Measurements from ENCODE around the gene DSCAM.

DSCAM gene

DNA sequence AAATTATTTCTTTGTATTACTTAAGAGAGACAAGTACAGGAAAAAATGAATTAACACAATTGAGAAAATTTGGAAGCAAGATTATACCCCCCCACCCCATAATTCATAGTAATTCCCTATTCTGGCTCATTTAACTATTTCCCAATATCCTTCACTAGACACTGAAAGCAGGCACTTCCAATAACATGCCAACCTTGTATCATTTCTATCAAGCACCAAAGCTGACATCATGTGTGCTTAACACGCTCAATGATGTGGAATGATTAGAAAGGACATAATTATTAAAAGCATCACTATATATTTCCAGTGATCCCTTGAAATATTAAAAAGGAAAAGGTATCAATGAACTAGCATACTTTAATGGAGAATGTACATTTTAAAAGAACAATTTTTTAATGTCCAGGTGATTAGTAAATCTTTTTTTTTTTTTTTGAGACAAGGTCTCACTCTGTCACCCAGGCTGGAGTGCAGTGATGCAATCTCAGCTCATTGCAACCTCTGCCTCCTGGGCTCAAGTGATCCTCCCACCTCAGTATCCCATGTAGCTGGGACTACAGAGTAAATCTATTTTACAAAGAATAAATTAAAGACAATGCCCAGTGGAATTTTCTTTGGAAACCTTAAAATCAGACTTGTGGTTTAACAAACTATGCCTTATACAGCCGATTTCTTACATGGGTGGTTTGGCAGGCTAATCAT is 443.9 kb downstream of the DSCAM start:
- Mint-ChIP-seq H3K27me3 (ENCODE audit: low read depth) (no peaks in the 10 kb centered on the region), H3K36me3 (ENCODE audit: low read depth) (no peaks in the 10 kb centered on the region), H3K9me3 (peaks cover 3% of the 10 kb centered on the region), H3K4me1 (ENCODE audit: low read depth) (no peaks in the 10 kb centered on the region), H3K27ac (no peak overlapping the region), H3K4me3 (no peak overlapping the region)
- DNase-seq (ENCODE audit: low spot score): no peak

DNA sequence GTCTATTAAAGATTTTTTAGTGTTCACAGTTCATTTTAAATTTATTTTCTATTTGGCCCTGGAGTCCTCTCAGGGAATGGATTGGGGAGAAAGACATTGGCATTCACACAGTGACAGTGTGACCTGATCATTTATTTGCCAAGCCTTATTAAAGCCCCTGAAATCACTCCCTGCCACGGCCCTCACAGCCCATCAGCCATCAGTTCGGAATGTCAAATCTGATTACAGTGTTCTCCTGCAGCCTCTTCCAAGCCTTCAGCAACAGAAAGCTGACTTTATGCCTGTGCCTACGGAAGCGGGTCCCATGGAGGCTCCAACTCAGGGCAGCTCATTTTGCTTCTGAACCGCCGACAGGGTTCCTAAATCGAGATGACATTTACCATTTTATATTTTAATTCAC is 451.2 kb downstream of the DSCAM start:
- Mint-ChIP-seq H3K27me3 (ENCODE audit: low read depth) (no peaks in the 10 kb centered on the region), H3K4me3 (no peak overlapping the region), H3K4me1 (ENCODE audit: low read depth) (no peaks in the 10 kb centered on the region), H3K36me3 (ENCODE audit: low read depth) (no peaks in the 10 kb centered on the region), H3K27ac (no peak overlapping the region), H3K9me3 (peaks cover 15% of the 10 kb centered on the region)
- no peak for DNase-seq (ENCODE audit: low spot score)

DNA sequence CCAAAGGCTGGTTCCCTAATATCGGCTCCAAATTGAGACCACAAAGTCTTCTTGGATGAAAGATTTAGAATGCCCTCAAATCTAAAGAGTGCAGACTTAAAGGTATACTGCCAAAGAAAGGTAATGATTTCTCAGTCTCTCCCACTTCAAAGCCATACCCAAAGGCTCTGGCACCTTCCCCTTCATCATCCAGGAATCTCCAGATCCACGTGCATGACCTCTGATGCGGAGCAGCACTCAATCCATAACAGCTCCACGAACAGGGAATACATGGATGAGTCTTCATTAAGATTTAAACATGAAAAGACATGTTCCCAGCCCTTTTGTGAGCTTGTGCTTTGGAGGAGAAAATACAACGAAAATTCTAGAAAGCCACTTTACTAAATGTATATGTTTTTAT is 453.9 kb downstream of the DSCAM start:
- Mint-ChIP-seq H3K27ac (no peak overlapping the region), H3K4me1 (ENCODE audit: low read depth) (no peaks in the 10 kb centered on the region), H3K4me3 (no peak overlapping the region), H3K9me3 (peaks cover 15% of the 10 kb centered on the region), H3K36me3 (ENCODE audit: low read depth) (no peaks in the 10 kb centered on the region), H3K27me3 (ENCODE audit: low read depth) (no peaks in the 10 kb centered on the region)
- no peak for DNase-seq (ENCODE audit: low spot score)

DNA sequence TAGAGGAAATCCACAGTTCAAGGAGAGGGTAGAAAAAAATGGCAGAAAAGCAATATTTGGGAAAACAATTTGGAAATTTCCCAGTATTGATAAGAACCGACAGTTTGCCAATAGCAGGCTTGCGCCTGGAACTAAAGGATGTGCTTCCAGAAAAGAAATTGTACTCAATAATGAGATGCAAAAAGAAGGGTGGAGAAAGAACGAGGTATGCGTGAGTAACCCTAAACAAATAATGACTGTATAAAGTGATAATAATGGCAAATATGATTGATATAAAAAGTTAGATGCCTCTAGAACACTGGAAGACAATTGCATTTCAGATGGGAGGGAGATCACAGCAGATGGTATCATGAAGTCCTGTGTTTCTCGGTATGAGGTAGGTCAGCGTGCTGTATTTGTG is 458.9 kb downstream of the DSCAM start:
- Mint-ChIP-seq H3K4me3 (no peak overlapping the region), H3K4me1 (ENCODE audit: low read depth) (no peaks in the 10 kb centered on the region), H3K9me3 (peaks cover 8% of the 10 kb centered on the region), H3K27me3 (ENCODE audit: low read depth) (no peaks in the 10 kb centered on the region), H3K36me3 (ENCODE audit: low read depth) (no peaks in the 10 kb centered on the region), H3K27ac (no peak overlapping the region)
- no peak for DNase-seq (ENCODE audit: low spot score)

DNA sequence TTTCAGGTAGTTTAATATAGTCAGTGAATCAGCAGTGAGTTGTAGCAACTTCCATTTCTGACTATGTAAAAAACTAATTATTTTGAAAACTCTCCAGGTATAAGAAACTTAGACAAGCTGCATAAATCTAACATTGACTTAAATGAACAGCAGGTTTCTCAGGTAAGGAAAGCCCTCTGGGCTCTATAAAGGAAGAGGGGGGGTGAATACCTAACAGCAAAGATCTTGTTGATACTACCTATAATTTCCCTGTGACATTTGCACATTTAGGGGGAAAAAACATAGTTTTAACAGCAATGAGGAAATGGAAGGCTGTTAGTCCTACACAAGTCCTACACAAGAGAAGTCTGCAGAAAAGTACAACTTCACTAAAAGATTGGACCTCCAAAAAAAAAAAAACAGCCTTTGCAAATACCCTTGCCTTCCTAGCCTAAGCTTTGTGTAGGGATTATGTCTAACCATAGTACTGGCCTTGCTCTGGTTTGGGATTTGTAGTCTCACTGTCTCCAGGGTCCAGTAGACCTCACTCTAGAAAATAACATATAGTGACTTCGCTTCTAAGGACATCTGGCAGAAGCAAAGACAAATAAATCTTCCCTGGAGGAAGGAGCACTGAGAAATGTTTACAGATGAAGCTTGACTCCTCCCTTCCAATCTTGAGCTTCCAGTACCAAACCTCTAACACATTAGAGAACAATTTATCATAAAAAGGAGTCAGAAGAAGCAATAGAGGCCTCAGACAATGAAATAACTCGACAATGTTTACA is 459.8 kb downstream of the DSCAM start:
- no peak overlapping the region for H3K4me3 Mint-ChIP-seq
- no peaks in the 10 kb centered on the region for H3K27me3 Mint-ChIP-seq (ENCODE audit: low read depth)
- no peak overlapping the region for H3K27ac Mint-ChIP-seq
- DNase-seq (ENCODE audit: low spot score): no peak
- H3K36me3 Mint-ChIP-seq (ENCODE audit: low read depth): no peaks in the 10 kb centered on the region
- peaks cover 12% of the 10 kb centered on the region for H3K9me3 Mint-ChIP-seq
- H3K4me1 Mint-ChIP-seq (ENCODE audit: low read depth): no peaks in the 10 kb centered on the region

DNA sequence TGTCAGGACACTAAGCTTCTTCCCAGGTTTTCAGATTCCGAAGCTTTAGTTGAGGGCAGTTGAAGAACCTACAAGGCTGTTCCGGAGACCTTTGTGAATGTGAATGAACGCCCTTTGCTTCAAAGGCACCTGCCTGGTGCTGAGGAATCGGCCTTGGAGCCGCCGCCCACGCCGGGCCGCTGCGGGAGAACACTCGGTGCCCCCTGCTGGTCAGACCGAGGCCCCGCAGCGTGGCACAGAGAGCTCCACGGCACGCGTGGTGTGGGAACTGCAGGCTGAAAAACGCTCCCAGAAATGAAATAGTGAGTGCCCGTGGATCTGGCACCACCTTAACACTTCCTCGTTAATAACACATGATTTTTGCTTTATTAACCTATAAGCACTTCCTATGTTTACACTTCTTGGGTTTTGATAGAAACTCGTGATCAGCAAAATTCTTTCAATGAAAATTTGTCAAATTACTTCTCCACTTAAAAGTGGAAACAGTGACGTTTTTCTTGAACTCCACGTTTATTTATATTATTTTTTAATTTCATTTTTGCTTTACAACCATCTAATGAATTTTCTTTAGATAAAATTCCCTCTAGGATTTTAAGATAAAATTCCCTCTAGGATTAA is 460.6 kb downstream of the DSCAM start:
- peak; percentile 32 for DNase-seq (ENCODE audit: low spot score)
- Mint-ChIP-seq H3K36me3 (ENCODE audit: low read depth) (no peaks in the 10 kb centered on the region), H3K27ac (no peak overlapping the region), H3K4me1 (ENCODE audit: low read depth) (no peaks in the 10 kb centered on the region), H3K4me3 (no peak overlapping the region), H3K27me3 (ENCODE audit: low read depth) (no peaks in the 10 kb centered on the region), H3K9me3 (peaks cover 12% of the 10 kb centered on the region)

DNA sequence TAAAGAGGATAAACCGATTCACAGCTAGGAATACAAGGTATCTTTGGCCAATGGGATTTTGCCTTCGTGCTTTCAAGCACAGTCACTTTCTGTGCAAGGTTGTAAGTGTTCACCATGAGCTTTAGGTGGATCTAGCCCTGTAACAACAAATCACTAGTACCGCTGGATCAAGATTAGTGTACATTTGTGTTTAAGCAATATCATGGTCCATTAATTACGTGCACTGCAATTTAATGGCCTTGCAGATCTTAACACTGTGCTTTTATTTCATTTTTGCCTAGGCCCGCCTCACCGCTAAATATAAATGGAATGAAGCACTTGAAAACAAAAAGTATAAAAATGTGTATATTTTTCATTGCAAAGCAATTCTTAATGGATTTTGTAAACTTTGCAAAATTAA is 461.1 kb downstream of the DSCAM start:
- DNase-seq (ENCODE audit: low spot score): no peak
- Mint-ChIP-seq H3K4me3 (no peak overlapping the region), H3K27ac (no peak overlapping the region), H3K9me3 (peaks cover 12% of the 10 kb centered on the region), H3K27me3 (ENCODE audit: low read depth) (no peaks in the 10 kb centered on the region), H3K4me1 (ENCODE audit: low read depth) (no peaks in the 10 kb centered on the region), H3K36me3 (ENCODE audit: low read depth) (no peaks in the 10 kb centered on the region)

DNA sequence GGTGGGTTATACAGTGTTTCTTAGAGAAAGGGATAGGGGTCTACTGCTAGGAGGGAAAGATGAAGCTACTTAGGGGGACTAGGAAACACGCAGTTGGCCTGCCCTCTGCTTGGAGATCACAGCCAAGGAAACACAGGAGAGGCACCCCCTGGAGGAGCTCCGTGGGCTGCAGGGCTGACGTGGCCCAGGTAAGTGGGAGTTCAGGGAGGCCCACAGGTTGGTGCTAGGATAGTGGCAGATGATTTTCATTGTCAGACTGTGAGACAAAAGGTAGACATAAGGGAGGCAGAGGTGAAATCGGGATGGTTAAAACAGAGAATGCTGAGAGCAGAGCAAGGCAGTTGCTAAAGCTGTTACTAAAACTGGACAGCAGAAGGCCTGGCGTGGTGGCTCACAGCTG is 463.0 kb downstream of the DSCAM start:
- no peak overlapping the region for H3K4me3 Mint-ChIP-seq
- peaks cover 15% of the 10 kb centered on the region for H3K9me3 Mint-ChIP-seq
- no peaks in the 10 kb centered on the region for H3K36me3 Mint-ChIP-seq (ENCODE audit: low read depth)

DNA sequence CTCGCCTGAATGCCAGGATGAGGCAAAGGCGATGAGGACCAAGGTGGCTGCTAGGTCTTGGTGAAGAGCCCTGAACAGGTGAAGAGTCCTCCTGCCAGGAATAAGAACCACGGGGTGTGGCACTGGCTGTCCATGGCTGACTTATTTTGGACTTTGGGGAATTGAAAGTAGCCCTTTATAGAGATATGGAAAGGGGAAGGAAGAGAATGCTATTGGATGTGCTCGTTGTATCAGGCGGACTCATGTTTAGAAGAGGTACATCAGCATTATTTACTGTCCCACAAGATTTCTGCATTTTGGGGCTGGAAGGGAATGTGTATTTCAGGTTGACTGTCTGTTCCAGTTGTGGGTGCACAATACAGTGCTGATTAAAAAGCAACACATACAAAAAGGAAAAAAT is 465.8 kb downstream of the DSCAM start:
- peaks cover 15% of the 10 kb centered on the region for H3K9me3 Mint-ChIP-seq
- no peaks in the 10 kb centered on the region for H3K27me3 Mint-ChIP-seq (ENCODE audit: low read depth)
- H3K36me3 Mint-ChIP-seq (ENCODE audit: low read depth): no peaks in the 10 kb centered on the region
- DNase-seq (ENCODE audit: low spot score): no peak
- H3K4me1 Mint-ChIP-seq (ENCODE audit: low read depth): no peaks in the 10 kb centered on the region
- H3K27ac Mint-ChIP-seq: no peak overlapping the region
- H3K4me3 Mint-ChIP-seq: no peak overlapping the region

More for the DNA sequence above, 463.0 kb downstream of the DSCAM start:
- no peak for DNase-seq (ENCODE audit: low spot score)
- Mint-ChIP-seq H3K4me1 (ENCODE audit: low read depth) (no peaks in the 10 kb centered on the region), H3K27me3 (ENCODE audit: low read depth) (no peaks in the 10 kb centered on the region), H3K27ac (no peak overlapping the region)

DNA sequence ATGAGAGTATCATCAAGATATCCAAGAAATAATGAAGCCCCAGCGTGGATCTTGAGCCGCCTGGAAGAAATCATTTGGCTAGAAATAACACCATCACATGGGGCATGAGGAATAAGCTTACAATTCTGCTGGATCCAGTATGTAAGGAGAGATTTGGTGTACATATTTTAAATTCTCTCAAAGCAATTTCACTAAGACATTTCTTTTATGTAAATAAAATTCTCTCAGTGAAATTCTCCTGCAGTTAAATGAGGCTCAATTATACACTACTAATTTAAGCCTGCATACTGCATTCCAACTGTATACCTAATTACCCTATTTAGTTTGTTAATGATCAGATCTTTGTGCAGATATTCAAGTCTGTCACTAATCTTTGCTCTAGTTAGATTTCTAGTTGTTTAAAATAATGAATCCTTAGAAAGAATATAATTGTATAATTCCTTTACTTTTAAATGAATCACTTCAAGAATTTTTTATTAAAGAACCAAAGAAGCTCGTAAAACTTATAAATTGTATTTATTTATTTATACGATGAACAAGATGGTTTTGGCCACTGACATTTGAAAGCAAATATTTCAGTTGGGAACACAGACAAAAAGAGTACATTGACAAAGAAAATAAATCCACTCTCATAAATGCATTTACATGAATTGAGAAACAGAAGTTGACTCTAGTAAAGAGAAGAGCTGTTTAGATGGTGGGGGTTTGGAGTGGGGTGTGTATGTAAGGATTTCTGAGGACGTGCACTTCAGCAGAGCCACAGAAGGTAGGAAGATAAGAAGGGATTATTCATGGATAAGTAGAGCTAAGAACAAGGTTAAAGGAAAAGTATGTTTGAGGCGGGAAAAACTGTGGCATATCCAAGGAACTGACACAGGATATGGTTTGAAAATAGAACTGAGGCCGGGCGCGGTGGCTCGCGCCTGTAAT is 466.8 kb downstream of the DSCAM start:
- H3K4me3 Mint-ChIP-seq: no peak overlapping the region
- no peak for DNase-seq (ENCODE audit: low spot score)
- H3K9me3 Mint-ChIP-seq: peaks cover 15% of the 10 kb centered on the region
- H3K27ac Mint-ChIP-seq: no peak overlapping the region
- H3K27me3 Mint-ChIP-seq (ENCODE audit: low read depth): no peaks in the 10 kb centered on the region
- H3K36me3 Mint-ChIP-seq (ENCODE audit: low read depth): no peaks in the 10 kb centered on the region
- no peaks in the 10 kb centered on the region for H3K4me1 Mint-ChIP-seq (ENCODE audit: low read depth)

DNA sequence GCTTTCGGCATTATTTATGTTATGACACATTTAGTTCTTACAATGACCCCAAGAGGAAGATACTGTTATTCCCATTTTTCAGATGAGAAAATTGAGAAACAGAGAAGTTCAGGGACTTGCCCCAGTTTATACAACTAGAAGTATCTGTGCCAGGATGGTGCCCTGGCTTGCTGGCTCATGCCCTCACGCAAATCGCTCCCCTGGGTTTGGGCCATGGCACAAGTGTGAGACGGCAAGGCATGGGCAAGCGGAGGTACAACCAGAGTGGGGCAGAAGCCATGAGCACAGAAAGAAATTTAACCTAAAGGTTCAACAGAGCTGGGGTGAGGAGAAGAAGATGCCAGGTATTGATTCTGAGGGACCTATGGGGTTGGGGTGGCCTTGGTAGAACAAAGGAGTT is 469.8 kb downstream of the DSCAM start:
- no peak for DNase-seq (ENCODE audit: low spot score)
- Mint-ChIP-seq H3K9me3 (peaks cover 10% of the 10 kb centered on the region), H3K27ac (no peak overlapping the region), H3K27me3 (ENCODE audit: low read depth) (no peaks in the 10 kb centered on the region), H3K36me3 (ENCODE audit: low read depth) (no peaks in the 10 kb centered on the region), H3K4me1 (ENCODE audit: low read depth) (no peaks in the 10 kb centered on the region), H3K4me3 (no peak overlapping the region)

DNA sequence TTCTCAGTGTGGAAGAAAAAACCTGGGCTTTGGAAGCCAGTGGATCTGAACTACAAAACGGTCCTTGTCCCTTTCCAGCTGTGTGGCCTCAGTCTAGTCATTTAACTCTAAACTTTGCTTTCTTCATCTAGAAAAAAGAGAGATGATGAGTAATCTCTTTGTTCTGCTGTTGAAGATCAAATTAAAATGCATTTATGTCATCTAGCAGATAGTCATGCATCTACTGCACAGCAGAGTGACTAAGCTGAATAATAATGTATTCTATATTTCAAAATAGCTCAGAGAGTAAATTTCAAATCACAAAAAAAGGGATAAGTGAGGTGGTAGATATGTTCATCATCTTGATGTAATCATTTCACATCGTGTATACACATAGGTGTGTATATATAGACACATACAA is 473.2 kb downstream of the DSCAM start:
- Mint-ChIP-seq H3K4me1 (ENCODE audit: low read depth) (no peaks in the 10 kb centered on the region), H3K27me3 (ENCODE audit: low read depth) (no peaks in the 10 kb centered on the region), H3K27ac (no peak overlapping the region), H3K4me3 (no peak overlapping the region), H3K9me3 (no peaks in the 10 kb centered on the region), H3K36me3 (ENCODE audit: low read depth) (no peaks in the 10 kb centered on the region)
- DNase-seq (ENCODE audit: low spot score): no peak

DNA sequence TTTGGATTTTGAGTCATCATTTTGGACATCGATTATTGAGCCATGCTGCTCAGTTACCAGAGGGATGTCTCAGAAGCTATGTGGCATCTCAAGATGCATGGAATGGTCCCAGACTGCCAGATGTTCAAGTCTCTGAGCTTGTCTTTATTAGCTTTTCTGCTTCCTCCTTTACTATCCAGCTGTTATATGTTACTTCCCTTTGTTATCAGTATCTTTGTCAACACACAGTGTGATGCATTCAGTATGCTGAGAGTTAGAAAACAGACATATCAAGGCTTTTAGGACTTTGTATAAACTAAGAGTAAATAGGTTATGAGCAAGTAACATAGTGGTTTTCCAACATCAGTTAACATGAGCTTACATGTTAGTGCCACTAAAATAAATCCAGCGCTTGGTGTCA is 474.5 kb downstream of the DSCAM start:
- DNase-seq (ENCODE audit: low spot score): no peak
- Mint-ChIP-seq H3K9me3 (peaks cover 7% of the 10 kb centered on the region), H3K36me3 (ENCODE audit: low read depth) (no peaks in the 10 kb centered on the region), H3K4me1 (ENCODE audit: low read depth) (no peaks in the 10 kb centered on the region), H3K27ac (no peak overlapping the region), H3K27me3 (ENCODE audit: low read depth) (no peaks in the 10 kb centered on the region), H3K4me3 (no peak overlapping the region)

DNA sequence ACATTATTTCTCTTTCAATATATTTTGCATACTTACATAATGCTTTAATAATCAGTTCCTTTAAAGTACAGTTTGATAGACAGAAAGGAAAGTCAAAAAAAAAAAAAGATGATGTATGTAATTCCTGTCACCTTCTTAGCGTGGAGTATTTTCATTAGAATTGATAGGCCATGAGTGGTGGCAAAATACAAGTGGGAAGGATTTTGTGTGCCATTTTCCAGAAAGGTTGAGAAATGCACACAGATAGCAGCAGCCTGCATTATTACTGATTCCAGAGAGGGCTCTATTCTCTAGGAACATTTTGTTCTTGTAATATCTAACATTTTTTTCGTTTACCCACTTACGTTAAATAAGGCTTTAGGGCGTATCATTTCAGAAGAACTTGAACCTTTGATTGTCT is 475.6 kb downstream of the DSCAM start:
- Mint-ChIP-seq H3K36me3 (ENCODE audit: low read depth) (no peaks in the 10 kb centered on the region), H3K27me3 (ENCODE audit: low read depth) (no peaks in the 10 kb centered on the region), H3K27ac (no peak overlapping the region), H3K4me1 (ENCODE audit: low read depth) (no peaks in the 10 kb centered on the region), H3K9me3 (peaks cover 9% of the 10 kb centered on the region), H3K4me3 (no peak overlapping the region)
- DNase-seq (ENCODE audit: low spot score): no peak

Measured in T-helper 2 cell treated with Interferon-gamma antibody and Interleukin-4, amounts not matched to agents 5 μg/mL and 100 μg/mL, for 36 hours (primary cell).